Kidney glomerular epithelial cell (primary cell): ENCODE measurements around the gene PKIB.
"Not testable (repeated sequence)": the region's sequence is repeated elsewhere in the genome, so short reads cannot be mapped to it uniquely, and the experiment has no call there.

Experiments
- DNase-seq: peaks from one replicate; lab custom pipeline; 2025; lab: John Stamatoyannopoulos, UW

The PKIB gene

DNA sequence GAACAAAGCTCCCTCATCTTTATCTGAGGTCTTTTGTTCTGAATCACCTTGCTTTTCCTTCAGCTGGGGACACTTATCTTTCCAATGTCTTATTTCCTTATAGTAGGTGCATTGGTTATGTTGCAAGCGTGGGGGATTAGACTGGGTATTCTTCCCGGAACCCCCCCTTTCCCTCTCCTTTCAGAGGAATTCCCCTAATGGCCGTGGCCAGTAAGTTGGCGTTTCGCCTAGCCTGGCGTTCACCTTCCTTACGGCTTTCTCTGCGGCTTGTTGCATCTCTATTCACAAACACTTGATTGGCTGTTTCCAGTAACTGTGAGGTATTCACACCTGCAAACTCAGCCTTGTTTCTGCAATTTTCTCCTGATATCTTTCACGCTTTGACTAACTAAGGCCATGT lies 136.5 kb downstream of the PKIB start:
- no peak for DNase-seq

GRCh38 chr6:122747573-122747972 lies 137.4 kb downstream of the PKIB start:
- no peak for DNase-seq

GRCh38 chr6:122748945-122749344 lies 138.7 kb downstream of the PKIB start:
- DNase-seq = not testable (repeated sequence)

DNA sequence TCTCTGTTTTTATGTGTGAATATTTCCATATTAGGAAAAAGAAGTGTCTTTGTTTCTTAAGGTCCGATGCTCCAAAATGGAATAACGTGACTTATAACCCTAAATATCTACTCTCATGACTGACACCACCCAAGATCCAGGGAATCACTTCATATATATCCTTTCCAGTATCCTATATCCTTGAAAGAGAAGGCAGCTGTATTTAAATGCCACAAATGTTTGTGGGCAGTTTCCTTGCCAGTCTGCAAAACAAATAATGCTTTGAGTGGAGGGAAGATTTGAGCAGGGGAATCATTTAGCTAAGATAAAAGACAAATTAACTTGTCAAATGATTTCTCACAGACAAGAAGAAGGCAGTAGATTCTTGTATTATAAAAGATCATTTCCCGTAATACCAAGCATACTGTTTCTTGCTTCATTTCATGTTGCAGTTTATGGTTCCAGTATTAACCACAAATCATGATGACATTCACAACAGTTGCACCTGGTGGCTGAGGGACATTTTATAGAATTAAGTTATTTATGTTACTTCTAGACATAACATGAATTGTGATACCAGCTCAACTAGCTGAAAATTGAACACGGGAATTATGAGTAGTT lies 139.3 kb downstream of the PKIB start:
- no peak for DNase-seq

GRCh38 chr6:122751326-122751725 lies 141.1 kb downstream of the PKIB start:
- DNase-seq = no peak

- DNase-seq = no peak
These were observed 142.3 kb downstream of the PKIB start for GRCh38 chr6:122752459-122752858.

GRCh38 chr6:122753000-122753687 lies 142.9 kb downstream of the PKIB start:
- no peak for DNase-seq

GRCh38 chr6:122753688-122754056 lies 143.5 kb downstream of the PKIB start:
- DNase-seq = no peak

DNA sequence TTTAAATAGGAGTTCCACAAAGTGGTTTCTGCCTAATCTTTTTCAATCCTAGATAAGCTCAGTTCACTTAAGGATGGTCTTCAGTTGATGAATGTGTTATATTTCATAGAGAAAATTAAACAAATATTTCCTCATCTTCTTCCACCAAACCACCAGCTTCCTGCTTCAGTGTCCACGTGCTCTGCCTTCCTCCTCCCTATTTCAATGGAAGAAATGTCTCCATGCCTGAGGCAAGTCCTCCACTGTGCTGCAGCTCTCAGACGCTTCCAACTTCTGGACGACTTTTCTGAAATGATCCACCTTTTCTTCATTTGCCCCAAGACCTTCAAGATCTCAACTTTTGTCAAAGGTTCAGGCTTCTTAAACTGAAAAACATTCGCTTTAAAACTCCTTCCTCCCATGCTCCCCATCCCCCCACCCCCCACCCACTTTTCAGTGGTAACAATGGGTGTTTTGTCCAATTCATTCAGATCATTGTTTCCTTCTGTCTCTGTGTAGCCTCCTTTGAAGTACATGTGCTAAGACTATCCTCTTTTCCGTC lies 144.1 kb downstream of the PKIB start:
- no peak for DNase-seq

DNA sequence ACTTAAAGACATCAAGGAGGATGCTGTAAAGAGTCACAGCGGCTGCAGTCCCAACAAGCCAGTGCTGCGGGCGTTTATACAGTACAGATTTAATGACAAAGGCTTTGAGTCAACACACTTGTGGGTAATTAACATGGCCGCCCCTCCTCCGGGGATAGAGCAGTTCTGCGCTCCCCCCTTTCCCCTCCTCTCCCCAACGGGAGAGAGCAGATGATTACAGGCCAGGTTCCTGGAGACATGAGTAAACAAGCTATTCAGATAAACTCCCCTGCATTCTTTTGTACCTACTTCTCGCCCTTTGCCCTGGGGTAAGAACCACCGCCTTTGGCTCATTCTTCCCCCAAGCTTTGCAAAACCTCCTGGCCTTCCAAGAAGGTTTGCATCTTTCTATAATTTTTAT lies 145.7 kb downstream of the PKIB start:
- DNase-seq = no peak

GRCh38 chr6:122758927-122759334 lies 148.7 kb downstream of the PKIB start:
- no peak for DNase-seq

DNA sequence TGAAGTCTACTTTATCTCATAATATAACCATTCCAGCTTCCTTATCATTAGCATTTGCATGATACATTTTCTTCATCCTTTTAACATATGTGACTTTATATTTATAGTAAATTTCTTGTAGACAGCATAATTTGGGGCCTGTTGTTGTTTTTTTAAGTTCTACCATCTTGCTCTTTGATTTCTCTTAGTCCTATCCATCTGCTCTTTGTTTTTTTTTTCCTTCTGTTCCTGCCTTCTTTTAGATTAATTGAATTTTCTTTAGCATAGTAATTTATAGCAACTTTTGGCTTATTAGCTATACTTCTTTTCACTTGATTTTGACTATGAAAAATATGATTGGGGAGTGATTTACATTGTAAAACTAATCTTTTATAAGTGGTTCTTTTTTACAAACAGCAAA lies 150.1 kb downstream of the PKIB start:
- DNase-seq = no peak

DNA sequence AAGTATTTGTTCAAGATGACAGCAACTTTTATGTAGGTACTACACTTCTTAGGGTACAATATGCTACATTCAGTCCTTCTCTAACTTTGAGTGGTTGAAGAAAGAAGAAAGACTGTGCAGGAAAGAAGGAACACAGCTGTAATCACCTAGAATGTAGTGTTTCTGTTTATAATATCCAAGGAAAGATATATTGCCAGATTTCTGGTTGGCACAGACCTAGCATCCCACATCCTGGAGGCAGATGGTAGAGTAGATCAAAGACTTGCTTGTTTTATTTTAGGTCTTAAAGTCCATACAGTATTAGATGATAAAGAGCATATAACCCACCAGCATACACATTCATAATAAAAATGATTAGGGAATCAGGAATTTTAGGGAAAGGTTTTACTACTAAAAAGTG lies 156.1 kb downstream of the PKIB start:
- DNase-seq = no peak

- no peak for DNase-seq
These were observed 160.8 kb downstream of the PKIB start for GRCh38 chr6:122770835-122771601.

DNA sequence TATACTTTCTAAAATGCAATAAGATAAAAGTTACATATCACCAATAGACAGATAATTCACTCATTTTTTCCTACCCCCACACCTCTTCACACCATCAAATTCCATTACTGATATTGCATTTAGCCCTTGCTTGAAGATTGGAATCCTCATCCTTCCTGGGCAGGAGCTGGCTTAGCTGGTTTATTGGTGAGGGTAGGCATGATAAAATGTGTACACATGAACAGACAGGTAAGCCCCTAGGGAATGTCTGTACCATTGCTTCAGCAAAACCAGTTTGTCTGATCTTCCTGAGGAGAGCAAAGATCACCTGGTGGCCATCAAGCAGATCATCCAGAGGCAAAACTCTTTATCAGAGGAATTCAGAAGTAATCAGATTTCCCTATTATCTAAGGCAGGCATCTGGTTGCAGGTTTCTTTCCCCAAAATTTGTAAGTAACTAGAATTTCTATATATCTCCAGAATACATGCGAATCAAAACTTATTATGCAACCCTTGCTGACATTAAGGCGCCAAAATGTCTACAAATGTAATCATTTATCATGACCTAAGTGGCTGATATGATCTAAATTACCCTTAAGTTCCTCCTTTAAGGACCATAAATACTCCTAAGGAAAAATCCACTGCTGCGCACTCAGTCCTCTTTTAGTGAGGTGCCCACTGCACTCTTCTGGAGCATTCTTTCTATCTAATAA lies 162.7 kb downstream of the PKIB start:
- no peak for DNase-seq
